ENCODE data around the gene GPR148. TPM values are rescaled to one million over a fixed set of nuclear protein-coding genes. Genes with fewer than 3 reads are reported as not detected.

GPR148 gene
- total and polyA plus RNA-seq, 4 donors: not detected

Other genes with a start within 250 kb of the GPR148 start
- under 1 TPM; 0.06 to 0.26 TPM for gene POTEI, start 219.7 kb upstream of the GPR148 start, total RNA-seq
- not detected for gene POTEI, start 219.7 kb upstream of the GPR148 start, polyA plus RNA-seq
- gene CFC1B, start 207.8 kb upstream of the GPR148 start, total RNA-seq: not detected
- gene CFC1B, start 207.8 kb upstream of the GPR148 start, polyA plus RNA-seq: not detected
- gene CFC1, start 129.5 kb upstream of the GPR148 start, total RNA-seq: not detected
- gene CFC1, start 129.5 kb upstream of the GPR148 start, polyA plus RNA-seq: not detected
- gene POTEJ, start 117.6 kb upstream of the GPR148 start, total RNA-seq: not detected
- gene POTEJ, start 117.6 kb upstream of the GPR148 start, polyA plus RNA-seq: not detected
- gene AMER3, start 26.5 kb downstream of the GPR148 start, total RNA-seq: not detected
- not detected for gene AMER3, start 26.5 kb downstream of the GPR148 start, polyA plus RNA-seq
- gene ARHGEF4, start 107.8 kb downstream of the GPR148 start, total RNA-seq: 1 to 10 TPM; 2.7 to 6.9 TPM
- gene ARHGEF4, start 107.8 kb downstream of the GPR148 start, polyA plus RNA-seq: 1 to 10 TPM; 1.1 to 1.7 TPM

Measured in aorta (tissue), 4 donors.